Right lobe of liver (tissue), 4 donors: Measurements from ENCODE around the gene ARHGAP8.

Experiments used
- POLR2A ChIP-seq: fragments of 450-650 bp; IDR thresholded peaks from one replicate; pipeline ENCODE4 v1.6.1; 2017; ENCODE audit warnings: antibody characterized with exemption, mild to moderate bottlenecking
- TF ChIP-seq, protein P1 (sequence below), 4 donors: fragments of 200-600 bp in 3 of 4; fragments of 450-650 bp in 1 of 4; IDR thresholded peaks; one replicate each; pipeline versions ENCODE4 v1.5.1 to v1.8.0; 2016 to 2022; ENCODE audit warnings: antibody characterized with exemption in 4 of 4, mild to moderate bottlenecking in 2 of 4
- donor health status: DM: no; HTN: no; CAD: no.
- donor health status: DM: no; HTN: no; CAD: no.
- donor health status: DM: no; HTN: yes; CAD: no.

DNA sequence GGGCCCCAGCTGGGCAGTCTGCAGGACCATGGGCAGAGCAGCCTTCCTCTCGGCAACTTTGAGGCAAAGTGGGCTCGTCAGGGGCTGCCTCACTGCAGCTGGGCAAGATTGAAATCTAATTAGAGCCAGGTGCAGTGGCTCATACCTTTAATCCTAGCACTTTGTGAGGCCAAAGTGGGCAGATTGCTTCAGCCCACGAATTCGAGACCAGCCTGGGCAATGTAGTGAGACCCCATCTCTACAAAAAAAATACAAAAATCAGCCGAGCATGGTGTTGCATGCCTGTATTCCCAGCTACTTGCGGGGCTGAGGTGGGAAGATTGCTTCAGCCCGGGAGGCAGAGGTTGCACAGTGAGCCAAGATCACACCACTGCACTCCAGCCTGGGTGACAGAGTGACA, 34.2 kb downstream of the ARHGAP8 start:
- TF ChIP-seq, protein P1, sequence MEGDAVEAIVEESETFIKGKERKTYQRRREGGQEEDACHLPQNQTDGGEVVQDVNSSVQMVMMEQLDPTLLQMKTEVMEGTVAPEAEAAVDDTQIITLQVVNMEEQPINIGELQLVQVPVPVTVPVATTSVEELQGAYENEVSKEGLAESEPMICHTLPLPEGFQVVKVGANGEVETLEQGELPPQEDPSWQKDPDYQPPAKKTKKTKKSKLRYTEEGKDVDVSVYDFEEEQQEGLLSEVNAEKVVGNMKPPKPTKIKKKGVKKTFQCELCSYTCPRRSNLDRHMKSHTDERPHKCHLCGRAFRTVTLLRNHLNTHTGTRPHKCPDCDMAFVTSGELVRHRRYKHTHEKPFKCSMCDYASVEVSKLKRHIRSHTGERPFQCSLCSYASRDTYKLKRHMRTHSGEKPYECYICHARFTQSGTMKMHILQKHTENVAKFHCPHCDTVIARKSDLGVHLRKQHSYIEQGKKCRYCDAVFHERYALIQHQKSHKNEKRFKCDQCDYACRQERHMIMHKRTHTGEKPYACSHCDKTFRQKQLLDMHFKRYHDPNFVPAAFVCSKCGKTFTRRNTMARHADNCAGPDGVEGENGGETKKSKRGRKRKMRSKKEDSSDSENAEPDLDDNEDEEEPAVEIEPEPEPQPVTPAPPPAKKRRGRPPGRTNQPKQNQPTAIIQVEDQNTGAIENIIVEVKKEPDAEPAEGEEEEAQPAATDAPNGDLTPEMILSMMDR (IDR thresholded peaks at IDR 0.05) = no peak
- no peak for TF ChIP-seq POLR2A
